Natural killer cell (primary cell): ENCODE data around the gene RASSF5. TPM values are rescaled to one million over a fixed set of nuclear protein-coding genes. Genes with fewer than 3 reads are reported as not detected.

Experiments used
- ATAC-seq, 3 donors: fragments of 150-1000 bp in 2 of 3; fragments of 200-7000 bp in 1 of 3; cut with Tn5 transposase; 1 replicate in 1 of 3; 2 replicates in 2 of 3; pipeline ENCODE4 v1.10.0; 2021; ENCODE audit warnings: mild to moderate bottlenecking in 2 of 3, moderate library complexity in 2 of 3
- DNase-seq, 2 donors: peaks; one replicate each; pipeline versions ENCODE4 v3.0.0 to v3.0.0-alpha.2; 2013 to 2021; ENCODE audit warnings: mixed read lengths in 1 of 2
- H3K27ac ChIP-seq: one replicate; pipeline ENCODE4 v1.5.1; 2013; ENCODE audit warnings: mild to moderate bottlenecking, low read length
- H3K27me3 ChIP-seq: one replicate; pipeline ENCODE4 v1.6.1; 2013; ENCODE audit warnings: low read length; ENCODE audit not compliant: control insufficient read depth, insufficient read depth
- H3K36me3 ChIP-seq: one replicate; pipeline ENCODE4 v1.6.1; 2013; ENCODE audit warnings: low read length; ENCODE audit not compliant: control insufficient read depth, insufficient read depth
- H3K4me1 ChIP-seq: one replicate; pipeline ENCODE4 v1.6.1; 2013; ENCODE audit warnings: low read length; ENCODE audit not compliant: control insufficient read depth, insufficient read depth
- H3K4me3 ChIP-seq: one replicate; pipeline ENCODE4 v1.5.1; 2013; ENCODE audit warnings: low read length
- H3K9me3 ChIP-seq: one replicate; pipeline ENCODE4 v1.6.1; 2013; ENCODE audit warnings: low read length; ENCODE audit not compliant: control insufficient read depth, insufficient read depth
- H3K27ac Mint-ChIP-seq, 2 donors: one replicate each; pipeline ENCODE4 v1.8.0; 2022; ENCODE audit warnings: mild to moderate bottlenecking in 2 of 2, mixed read lengths in 2 of 2, moderate library complexity in 1 of 2
- H3K27me3 Mint-ChIP-seq, 2 donors: one replicate each; pipeline ENCODE4 v1.8.0; 2022; ENCODE audit warnings: low read depth in 2 of 2, mixed read lengths in 2 of 2
- H3K36me3 Mint-ChIP-seq: one replicate; pipeline ENCODE4 v1.8.0; 2022; ENCODE audit warnings: mixed read lengths
- H3K4me1 Mint-ChIP-seq, 2 donors: one replicate each; pipeline ENCODE4 v1.8.0; 2022; ENCODE audit warnings: mixed read lengths in 2 of 2
- H3K4me3 Mint-ChIP-seq: one replicate; pipeline ENCODE4 v1.8.0; 2022; ENCODE audit warnings: mild to moderate bottlenecking, moderate library complexity, mixed read lengths
- H3K9me3 Mint-ChIP-seq, 2 donors: one replicate each; pipeline ENCODE4 v1.8.0; 2022; ENCODE audit warnings: mixed read lengths in 2 of 2
- CTCF ChIP-seq: fragments of 200-600 bp; IDR thresholded peaks from one replicate; pipeline ENCODE4 v1.8.0; 2022; ENCODE audit warnings: antibody characterized with exemption
- WGBS: methylation state at CpG from one replicate; pipeline ENCODE4 v1.1.7; 2013; ENCODE audit warnings: missing lambda C conversion rate; ENCODE audit not compliant: insufficient coverage; 5-methylcytosine and 5-hydroxymethylcytosine counted together
- intact Hi-C: fragments of 100-400 bp; cut with micrococcal nuclease; formaldehyde crosslinking; loops from one replicate; pipeline ENCODE4 v1.14.2; 2022
- total RNA-seq, 4 donors: library from RNA; stranded (reverse); fragments of 120-200 nt in 1 of 4; gene quantifications; one replicate each; pipeline versions ENCODE4 v1.2.3 to v1.2.4, GENCODE V29; 2013 to 2022

Gene RASSF5
- total RNA-seq, 3 donors from 2014 or later (not counting 1 experiment from before 2014, with no cell fraction given): 231 to 333 (median 279) TPM

- no peaks in the 10 kb centered on the region for H3K36me3 Mint-ChIP-seq
Observed at GRCh38 chr1:206512058-206512850, 4.9 kb downstream of the RASSF5 start.

DNA sequence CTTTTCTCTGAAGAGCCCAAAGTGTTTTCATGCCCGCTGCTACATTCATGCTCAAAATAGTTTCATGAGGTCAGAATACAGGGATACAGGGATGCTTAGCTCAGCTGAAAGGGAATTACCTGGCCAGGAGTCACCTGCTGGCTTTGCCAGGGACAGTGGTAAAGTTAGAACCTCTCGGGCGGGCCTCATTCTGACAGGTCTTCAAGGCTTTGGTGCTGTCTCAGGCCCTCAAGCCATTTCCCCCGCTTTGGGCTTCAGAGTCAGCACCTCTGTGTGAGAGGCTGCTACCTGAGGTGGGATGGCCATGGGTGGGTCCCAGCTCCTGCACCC, 5.5 kb downstream of the RASSF5 start:
- Histone ChIP-seq H3K4me1 (peaks cover 12% of the 10 kb centered on the region), H3K9me3 (no peaks in the 10 kb centered on the region), H3K27me3 (peaks cover 10% of the 10 kb centered on the region), H3K4me3 (no peak overlapping the region), H3K36me3 (no peaks in the 10 kb centered on the region), H3K27ac (no peak overlapping the region)
- H3K4me1 Mint-ChIP-seq: peaks cover 5 to 13% of the 10 kb centered on the region in 2 donors
- TF ChIP-seq CTCF: no peak
- no peaks in the 10 kb centered on the region for H3K9me3 Mint-ChIP-seq
- intact Hi-C loops: no loop called here
- H3K27ac Mint-ChIP-seq: no peak overlapping the region
- H3K36me3 Mint-ChIP-seq: no peaks in the 10 kb centered on the region
- no peak for DNase-seq
- ATAC-seq: no peak
- no peak overlapping the region for H3K4me3 Mint-ChIP-seq
- peaks cover 0 to 6% of the 10 kb centered on the region in 2 donors for H3K27me3 Mint-ChIP-seq
- 97% methylated on average over 4 of the region's 4 CpGs for WGBS

More at GRCh38 chr1:206512058-206512850, 4.9 kb downstream of the RASSF5 start:
- Histone ChIP-seq H3K9me3 (no peaks in the 10 kb centered on the region), H3K27ac (no peak overlapping the region), H3K4me3 (no peak overlapping the region), H3K36me3 (no peaks in the 10 kb centered on the region), H3K27me3 (peaks cover 10% of the 10 kb centered on the region), H3K4me1 (peaks cover 13% of the 10 kb centered on the region)
- H3K27ac Mint-ChIP-seq: no peak overlapping the region
- no peak overlapping the region for H3K4me3 Mint-ChIP-seq
- WGBS: 77% methylated on average over 7 of the region's 14 CpGs
- peaks cover 5 to 14% of the 10 kb centered on the region in 2 donors for H3K4me1 Mint-ChIP-seq
- peaks cover 0 to 6% of the 10 kb centered on the region in 2 donors for H3K27me3 Mint-ChIP-seq
- ATAC-seq (no peak), DNase-seq (no peak)
- TF ChIP-seq CTCF: no peak
- H3K9me3 Mint-ChIP-seq: no peaks in the 10 kb centered on the region
- intact Hi-C loops: no loop called here

DNA sequence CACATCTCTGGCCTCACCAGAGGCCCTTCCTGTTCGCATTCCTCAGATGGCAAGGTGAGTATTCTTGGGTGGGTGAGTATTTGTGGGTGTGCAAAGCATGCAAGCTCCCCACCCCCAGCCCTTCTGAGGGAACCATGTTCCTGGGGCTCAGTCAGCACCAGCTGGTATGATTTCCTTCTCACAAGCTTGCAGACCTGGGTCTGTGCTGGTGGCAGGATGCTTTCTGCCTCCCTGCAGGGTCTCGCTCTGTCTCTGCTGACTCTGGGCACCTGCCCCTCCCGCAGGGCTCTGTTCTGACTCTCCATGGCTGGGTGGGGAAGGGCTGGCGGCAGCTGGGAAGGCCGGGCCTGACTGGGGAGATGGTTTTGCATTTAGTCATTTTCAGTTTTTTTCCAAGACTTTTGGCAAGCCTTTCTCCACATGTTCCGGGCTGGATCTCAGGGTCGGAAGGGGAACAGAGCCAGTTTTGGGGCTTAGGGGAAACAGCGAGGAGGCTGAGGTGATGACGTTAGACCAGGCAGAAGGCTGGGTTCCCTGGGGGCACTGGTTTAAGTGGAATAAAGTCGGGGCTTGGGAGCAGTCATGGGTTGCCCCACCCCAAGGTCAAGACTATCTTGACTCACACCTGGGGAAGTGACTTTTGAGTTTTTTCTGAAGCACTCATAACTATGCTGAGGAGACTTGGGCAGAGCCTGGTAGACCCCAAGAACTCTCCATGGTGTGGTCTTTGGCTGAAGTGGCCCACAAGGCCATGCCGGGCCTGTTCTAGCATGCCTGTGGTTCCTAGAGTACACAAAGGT, 6.2 kb downstream of the RASSF5 start:
- Histone ChIP-seq H3K4me1 (peaks cover 5% of the 10 kb centered on the region), H3K27me3 (peaks cover 5% of the 10 kb centered on the region), H3K36me3 (no peaks in the 10 kb centered on the region), H3K27ac (no peak overlapping the region), H3K4me3 (no peak overlapping the region), H3K9me3 (no peaks in the 10 kb centered on the region)
- peaks cover 0 to 6% of the 10 kb centered on the region in 2 donors for H3K27me3 Mint-ChIP-seq
- H3K27ac Mint-ChIP-seq: no peak overlapping the region
- no peak for TF ChIP-seq CTCF
- no peaks in the 10 kb centered on the region for H3K9me3 Mint-ChIP-seq
- no peaks in the 10 kb centered on the region for H3K36me3 Mint-ChIP-seq
- H3K4me1 Mint-ChIP-seq: peaks cover 5 to 6% of the 10 kb centered on the region in 2 donors
- ATAC-seq (no peak), DNase-seq (no peak)
- H3K4me3 Mint-ChIP-seq: no peak overlapping the region
- intact Hi-C loops: no loop called here
- 95% methylated on average over 11 of the region's 11 CpGs for WGBS
